B cell (primary cell): Measurements from ENCODE around the gene GTF3C4. TPM values are rescaled to one million over a fixed set of nuclear protein-coding genes. Genes with fewer than 3 reads are reported as not detected.

Experiments
- ATAC-seq: fragments of 200-7000 bp; cut with Tn5 transposase; one replicate; pipeline ENCODE4 v1.10.0; 2021; ENCODE audit warnings: low read depth, mild to moderate bottlenecking, moderate number of reproducible peaks, moderate library complexity
- CTCF ChIA-PET: fragments of 350-600 bp; sonication (Branson Sonifier 250); formaldehyde crosslinking; loops from one replicate; lab custom pipeline; 2021; ENCODE audit warnings: antibody characterized with exemption, inconsistent platforms; lab: Charles Lee
- POLR2A ChIA-PET: fragments of 350-600 bp; sonication (Branson Sonifier 250); formaldehyde crosslinking; loops from one replicate; lab custom pipeline; 2021; ENCODE audit warnings: antibody characterized with exemption; lab: Charles Lee
- DNase-seq: peaks from one replicate; pipeline ENCODE4 v3.0.0; 2013
- H2AFZ ChIP-seq: 2 replicates; pipeline ENCODE4 v1.6.1; 2012; ENCODE audit warnings: mild to moderate bottlenecking, low read depth, low read length; ENCODE audit not compliant: insufficient read depth, poor library complexity, severe bottlenecking
- H3K27ac ChIP-seq, 2 donors: 1 replicate in 1 of 2; 2 replicates in 1 of 2; pipeline ENCODE4 v1.5.1; 2012 to 2013; ENCODE audit warnings: low read length in 2 of 2, mild to moderate bottlenecking in 2 of 2, moderate library complexity in 1 of 2
- H3K27me3 ChIP-seq, 4 experiments: fragments of 200-600 bp in 1 of 4; sonication (generic) in 1 of 4; replicated peaks in 1 of 4; 1 replicate in 2 of 4; 2 replicates in 2 of 4; pipeline versions ENCODE4 v1.6.1 to v1.7.0; 2013 to 2016; ENCODE audit warnings: low read length in 3 of 4, mild to moderate bottlenecking in 2 of 4, mixed read lengths in 1 of 4, moderate library complexity in 1 of 4; ENCODE audit not compliant: insufficient read depth in 4 of 4, control insufficient read depth in 3 of 4; ENCODE audit errors: control extremely low read depth in 1 of 4
- H3K36me3 ChIP-seq, 2 experiments: replicated peaks in 1 of 2; 1 replicate in 1 of 2; 2 replicates in 1 of 2; pipeline versions ENCODE4 v1.6.1 to v1.7.1; 2013; ENCODE audit warnings: low read length in 1 of 2; ENCODE audit not compliant: insufficient read depth in 2 of 2, control insufficient read depth in 1 of 2; ENCODE audit errors: control extremely low read depth in 1 of 2, extremely low read depth in 1 of 2
- H3K4me1 ChIP-seq, 2 donors: fragments of 200-600 bp in 1 of 2; sonication (generic) in 1 of 2; 1 replicate in 1 of 2; 2 replicates in 1 of 2; pipeline versions ENCODE4 v1.5.1 to v1.6.1; 2013 to 2017; ENCODE audit warnings: low read length in 2 of 2; ENCODE audit not compliant: control insufficient read depth in 2 of 2, insufficient read depth in 2 of 2
- H3K4me2 ChIP-seq: replicated peaks from 2 replicates; pipeline ENCODE3; 2012; ENCODE audit warnings: mild to moderate bottlenecking, low read depth, low read length; ENCODE audit not compliant: poor library complexity, severe bottlenecking
- H3K4me3 ChIP-seq, 5 experiments: fragments of 200-600 bp in 1 of 5; sonication (generic) in 1 of 5; 1 replicate in 3 of 5; 2 replicates in 2 of 5; pipeline versions ENCODE4 v1.5.1 to v1.7.0; 2011 to 2016; ENCODE audit warnings: low read length in 4 of 5, mild to moderate bottlenecking in 4 of 5, low read depth in 2 of 5, control low read depth in 1 of 5, moderate library complexity in 1 of 5; ENCODE audit not compliant: insufficient read depth in 1 of 5; ENCODE audit errors: control extremely low read depth in 1 of 5, extremely low read depth in 1 of 5
- H3K79me2 ChIP-seq: fragments of 200-600 bp; sonication (generic); one replicate; pipeline ENCODE4 v1.6.0; 2016; ENCODE audit warnings: low read length; ENCODE audit not compliant: control insufficient read depth, insufficient read depth
- H3K9ac ChIP-seq: fragments of 200-600 bp; sonication (generic); 2 replicates; pipeline ENCODE4 v1.6.1; 2017; ENCODE audit warnings: mild to moderate bottlenecking, low read length, moderate library complexity
- H3K9me3 ChIP-seq, 3 donors: one replicate each; pipeline versions ENCODE4 v1.6.1 to v1.7.1; 2013; ENCODE audit warnings: low read length in 2 of 3; ENCODE audit not compliant: control insufficient read depth in 2 of 3, insufficient read depth in 1 of 3; ENCODE audit errors: control extremely low read depth in 1 of 3
- H4K20me1 ChIP-seq: 2 replicates; pipeline ENCODE4 v1.6.0; 2012; ENCODE audit warnings: mild to moderate bottlenecking, low read length; ENCODE audit not compliant: insufficient read depth, control insufficient read depth, poor library complexity, severe bottlenecking
- H3K27ac Mint-ChIP-seq: one replicate; pipeline ENCODE4 v1.8.0; 2021; ENCODE audit warnings: mixed read lengths
- H3K27me3 Mint-ChIP-seq: one replicate; pipeline ENCODE4 v1.8.0; 2021; ENCODE audit warnings: mixed read lengths
- H3K4me1 Mint-ChIP-seq: one replicate; pipeline ENCODE4 v1.8.0; 2021; ENCODE audit warnings: mixed read lengths
- H3K4me3 Mint-ChIP-seq: one replicate; pipeline ENCODE4 v1.8.0; 2021; ENCODE audit warnings: mixed read lengths
- H3K9me3 Mint-ChIP-seq: one replicate; pipeline ENCODE4 v1.8.0; 2022; ENCODE audit warnings: mixed read lengths; ENCODE audit not compliant: insufficient read depth
- EZH2 ChIP-seq: IDR thresholded peaks from 2 replicates; pipeline ENCODE4 v1.6.1; 2012; ENCODE audit warnings: borderline replicate concordance, low read depth, mild to moderate bottlenecking, moderate library complexity, low read length; ENCODE audit not compliant: insufficient read depth, poor library complexity, severe bottlenecking
- WGBS: methylation state at CpG from one replicate; pipeline ENCODE4 v1.1.5; 2013; ENCODE audit warnings: missing lambda C conversion rate; ENCODE audit not compliant: insufficient coverage; 5-methylcytosine and 5-hydroxymethylcytosine counted together
- intact Hi-C: fragments of 100-400 bp; cut with micrococcal nuclease; formaldehyde crosslinking; loops from one replicate; pipeline ENCODE4 v1.10.0; 2022
- polyA plus RNA-seq: library from polyadenylated mRNA; depleted of rRNA; stranded (reverse); fragments of >200 nt; gene quantifications from 2 replicates; pipeline ENCODE4 v1.2.3, GENCODE V29; 2012
- total RNA-seq, 2 donors: library from RNA; stranded (reverse); fragments of 120-200 nt in 1 of 2; gene quantifications; 1 replicate in 1 of 2; 2 replicates in 1 of 2; pipeline versions ENCODE4 v1.2.3 to v1.2.4, GENCODE V29; 2013 to 2022
- TF ChIP-seq, protein P1 (sequence below): fragments of 200-600 bp; IDR thresholded peaks from one replicate; pipeline ENCODE4 v1.8.0; 2022; ENCODE audit warnings: antibody characterized with exemption, mild to moderate bottlenecking

GTF3C4 gene
- total and polyA plus RNA-seq, 2 donors (not counting 1 experiment from before 2014, with no cell fraction given), result 1.5 to 17.0 TPM

DNA sequence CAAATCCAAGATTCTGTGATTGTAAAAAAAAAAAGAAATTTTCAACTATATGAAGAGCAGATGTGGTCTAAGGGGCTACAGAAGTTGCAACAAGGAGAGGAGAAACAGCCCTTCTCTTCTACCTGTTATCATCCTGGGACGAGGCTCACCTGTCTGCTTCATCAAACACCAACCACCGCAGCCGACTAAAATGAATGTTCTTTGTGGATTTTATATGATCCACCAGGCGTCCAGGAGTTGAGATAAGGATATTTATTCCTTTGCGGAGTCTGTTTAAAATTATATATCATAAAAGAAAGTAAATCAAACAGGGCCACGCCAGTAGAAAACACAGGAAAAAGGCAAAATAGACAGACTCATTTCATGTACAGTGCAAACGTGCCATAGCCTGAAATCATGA lies 22.0 kb upstream of the GTF3C4 start:
- Histone ChIP-seq H3K4me3 (no peak overlapping the region), H3K79me2 (peaks cover 3% of the 10 kb centered on the region), H3K27me3 (no peaks in the 10 kb centered on the region), H3K4me1 (no peaks in the 10 kb centered on the region), H3K9me3 (no peaks in the 10 kb centered on the region), H3K27ac (no peak overlapping the region), H4K20me1 (no peaks in the 10 kb centered on the region), H2AFZ (no peak overlapping the region), H3K9ac (no peak overlapping the region), H3K36me3 (peaks cover 10 to 89% of the 10 kb centered on the region in 2 experiments), H3K4me2 (no peak overlapping the region)
- Mint-ChIP-seq H3K4me3 (no peak overlapping the region), H3K27ac (no peak overlapping the region), H3K9me3 (no peaks in the 10 kb centered on the region), H3K27me3 (no peaks in the 10 kb centered on the region), H3K4me1 (no peaks in the 10 kb centered on the region)
- ChIA-PET POLR2A (no interaction called here), CTCF (no interaction called here)
- TF ChIP-seq, protein P1, sequence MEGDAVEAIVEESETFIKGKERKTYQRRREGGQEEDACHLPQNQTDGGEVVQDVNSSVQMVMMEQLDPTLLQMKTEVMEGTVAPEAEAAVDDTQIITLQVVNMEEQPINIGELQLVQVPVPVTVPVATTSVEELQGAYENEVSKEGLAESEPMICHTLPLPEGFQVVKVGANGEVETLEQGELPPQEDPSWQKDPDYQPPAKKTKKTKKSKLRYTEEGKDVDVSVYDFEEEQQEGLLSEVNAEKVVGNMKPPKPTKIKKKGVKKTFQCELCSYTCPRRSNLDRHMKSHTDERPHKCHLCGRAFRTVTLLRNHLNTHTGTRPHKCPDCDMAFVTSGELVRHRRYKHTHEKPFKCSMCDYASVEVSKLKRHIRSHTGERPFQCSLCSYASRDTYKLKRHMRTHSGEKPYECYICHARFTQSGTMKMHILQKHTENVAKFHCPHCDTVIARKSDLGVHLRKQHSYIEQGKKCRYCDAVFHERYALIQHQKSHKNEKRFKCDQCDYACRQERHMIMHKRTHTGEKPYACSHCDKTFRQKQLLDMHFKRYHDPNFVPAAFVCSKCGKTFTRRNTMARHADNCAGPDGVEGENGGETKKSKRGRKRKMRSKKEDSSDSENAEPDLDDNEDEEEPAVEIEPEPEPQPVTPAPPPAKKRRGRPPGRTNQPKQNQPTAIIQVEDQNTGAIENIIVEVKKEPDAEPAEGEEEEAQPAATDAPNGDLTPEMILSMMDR, result no peak
- TF ChIP-seq EZH2, result no peak
- no peak for ATAC-seq
- WGBS, result 92% methylated on average over 2 of the region's 7 CpGs
- no peak for DNase-seq
- intact Hi-C loops, result no loop called here

DNA sequence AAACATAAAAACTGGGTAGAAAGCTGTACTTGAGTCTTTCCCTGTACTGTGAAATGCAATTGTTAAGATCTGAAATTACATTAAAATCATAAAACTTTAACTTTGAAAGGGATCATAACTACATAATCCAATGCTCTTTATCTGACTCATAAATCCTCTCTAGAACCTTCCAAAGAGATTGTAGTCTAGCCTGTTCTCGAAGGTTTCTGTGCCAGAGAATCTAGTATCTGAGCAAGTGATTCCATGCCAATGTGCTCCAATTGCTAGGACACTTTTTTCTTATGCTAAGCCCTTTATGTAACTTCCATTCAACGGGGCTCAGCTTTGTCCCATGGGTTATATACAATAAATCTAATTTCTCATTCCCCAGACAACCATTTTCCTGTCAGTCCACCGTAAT lies 21.6 kb upstream of the GTF3C4 start:
- no peaks in the 10 kb centered on the region for H3K27me3 ChIP-seq
- TF ChIP-seq EZH2, result no peak
- TF ChIP-seq, protein P1, result no peak
- H2AFZ ChIP-seq, result no peak overlapping the region
- no peaks in the 10 kb centered on the region for H4K20me1 ChIP-seq
- no peak for ATAC-seq
- intact Hi-C loops, result no loop called here
- Mint-ChIP-seq H3K27ac (no peak overlapping the region), H3K4me3 (no peak overlapping the region), H3K4me1 (no peaks in the 10 kb centered on the region), H3K9me3 (no peaks in the 10 kb centered on the region), H3K27me3 (no peaks in the 10 kb centered on the region)
- no peak overlapping the region for H3K9ac ChIP-seq
- ChIA-PET POLR2A (no interaction called here), CTCF (no interaction called here)
- H3K36me3 ChIP-seq, result peaks cover 10 to 85% of the 10 kb centered on the region in 2 experiments
- 94% methylated on average over 3 of the region's 3 CpGs for WGBS
- no peak overlapping the region for H3K27ac ChIP-seq
- no peaks in the 10 kb centered on the region for H3K4me1 ChIP-seq
- H3K79me2 ChIP-seq, result no peaks in the 10 kb centered on the region
- DNase-seq, result no peak
- H3K9me3 ChIP-seq, result no peaks in the 10 kb centered on the region
- H3K4me2 ChIP-seq, result no peak overlapping the region
- H3K4me3 ChIP-seq, result no peak overlapping the region
